A549 (cell line): ENCODE data around the gene CCDC80. TPM values are rescaled to one million over a fixed set of nuclear protein-coding genes. Genes with fewer than 3 reads are reported as not detected.

Experiments
- ATAC-seq, 2 experiments: fragments of 200-7000 bp in 1 of 2; fragments of >200 bp in 1 of 2; cut with Nextera tagmentation in 1 of 2; cut with Tn5 transposase in 1 of 2; 3 replicates each; pipeline versions ENCODE4 v1.8.0 to v1.9.1; 2018 to 2020; ENCODE audit warnings: mild to moderate bottlenecking in 1 of 2, moderate library complexity in 1 of 2
- CTCF ChIA-PET: fragments of 300-600 bp; sonication (Branson Sonifier 250); formaldehyde crosslinking; extraction: SDS; loops from one replicate; lab custom pipeline; 2021; ENCODE audit warnings: antibody characterized with exemption, inconsistent platforms; lab: Yijun Ruan, JAX
- POLR2A ChIA-PET: fragments of 350-600 bp; formaldehyde crosslinking; extraction: SDS; loops from one replicate; lab custom pipeline; 2021; ENCODE audit warnings: antibody characterized with exemption, inconsistent platforms; lab: Yijun Ruan, JAX
- DNase-seq, 2 experiments: peaks; one replicate each; pipeline versions ENCODE4 v3.0.0 to v3.0.0-alpha.2; 2011 to 2016; ENCODE audit warnings: low read depth in 1 of 2, low spot score in 1 of 2
- FAIRE-seq: peaks from 2 replicates; lab custom pipeline; 2011; peaks lifted over from hg19 to GRCh38; lab: Jason Lieb, UNC
- H3K27ac ChIP-seq, 2 experiments: fragments of >200 bp; sonication (Bioruptor Twin); formaldehyde crosslinking; 3 replicates each; pipeline ENCODE4 v1.5.1; 2016 to 2017
- H3K4me1 ChIP-seq: fragments of >200 bp; sonication (Bioruptor Twin); formaldehyde crosslinking; 3 replicates; pipeline ENCODE4 v1.6.1; 2016
- H3K4me2 ChIP-seq: fragments of >200 bp; sonication (Bioruptor Twin); formaldehyde crosslinking; 3 replicates; pipeline ENCODE4 v1.6.1; 2016
- H3K4me3 ChIP-seq: fragments of >200 bp; sonication (Bioruptor Twin); formaldehyde crosslinking; 3 replicates; pipeline ENCODE4 v1.5.1; 2016
- H3K9me3 ChIP-seq: fragments of >200 bp; sonication (Bioruptor Twin); formaldehyde crosslinking; 3 replicates; pipeline ENCODE4 v1.6.1; 2016
- BHLHE40 ChIP-seq: IDR thresholded peaks from 2 replicates; pipeline ENCODE4 v1.6.1; 2012; ENCODE audit warnings: low read depth, low read length, inconsistent platforms
- CHD4 ChIP-seq: fragments of 200-600 bp; sonication (generic); IDR thresholded peaks from 2 replicates; pipeline ENCODE4 v1.6.1; 2016; ENCODE audit warnings: antibody characterized with exemption, mild to moderate bottlenecking, borderline replicate concordance
- EHF ChIP-seq: fragments of 250-450 bp; sonication (Bioruptor Pico); IDR thresholded peaks from 2 replicates; pipeline ENCODE4 v1.5.0; 2020; ENCODE audit warnings: mild to moderate bottlenecking
- ESRRA ChIP-seq: fragments of 150-350 bp; IDR thresholded peaks from 2 replicates; pipeline ENCODE4 v1.6.1; 2014; ENCODE audit warnings: mild to moderate bottlenecking, low read length, borderline replicate concordance
- FOSB ChIP-seq: fragments of 250-450 bp; sonication (Bioruptor Pico); IDR thresholded peaks from 2 replicates; pipeline ENCODE4 v1.5.0; 2020; ENCODE audit warnings: mild to moderate bottlenecking, moderate library complexity
- FOSL2 ChIP-seq, 2 experiments: fragments of 450-650 bp in 1 of 2; fragments of >200 bp in 1 of 2; sonication (Bioruptor Twin) in 1 of 2; formaldehyde crosslinking; IDR thresholded peaks; 2 replicates each; pipeline versions ENCODE4 v1.5.0 to v1.6.1; 2016 to 2020; ENCODE audit warnings: mild to moderate bottlenecking in 1 of 2, moderate library complexity in 1 of 2
- GATA3 ChIP-seq: IDR thresholded peaks from 2 replicates; pipeline ENCODE4 v1.6.1; 2012; ENCODE audit warnings: borderline replicate concordance
- HDAC2 ChIP-seq: fragments of 200-600 bp; sonication (generic); IDR thresholded peaks from 2 replicates; pipeline ENCODE4 v1.6.1; 2016
- MAFK ChIP-seq: fragments of 450-650 bp; IDR thresholded peaks from 2 replicates; pipeline ENCODE4 v1.6.1; 2014; ENCODE audit not compliant: partially characterized antibody
- MYC ChIP-seq: IDR thresholded peaks from 2 replicates; pipeline ENCODE4 v1.6.1; 2012; ENCODE audit warnings: mild to moderate bottlenecking, inconsistent platforms, low read length, improper control_type of control experiment, borderline replicate concordance
- NR3C1 ChIP-seq: fragments of >200 bp; sonication (Bioruptor Twin); formaldehyde crosslinking; IDR thresholded peaks from 3 replicates; pipeline ENCODE4 v1.6.1; 2017
- POLR2A ChIP-seq: IDR thresholded peaks from 2 replicates; pipeline ENCODE4 v1.6.1; 2012; ENCODE audit warnings: mild to moderate bottlenecking, low read length
- POLR2AphosphoS2 ChIP-seq: conservative IDR thresholded peaks from 2 replicates; pipeline ENCODE4 v1.6.1; 2012; ENCODE audit warnings: low read length, improper control_type of control experiment, inconsistent platforms
- RAD21 ChIP-seq, 2 experiments: fragments of >200 bp in 1 of 2; sonication (Bioruptor Twin) in 1 of 2; formaldehyde crosslinking in 1 of 2; IDR thresholded peaks in 1 of 2; conservative IDR thresholded peaks in 1 of 2; 2 replicates in 1 of 2; 3 replicates in 1 of 2; pipeline ENCODE4 v1.6.1; 2012 to 2018; ENCODE audit warnings: inconsistent platforms in 1 of 2
- RFX5 ChIP-seq: fragments of 450-650 bp; IDR thresholded peaks from 2 replicates; pipeline ENCODE4 v1.7.1; 2014; ENCODE audit warnings: antibody characterized with exemption, mild to moderate bottlenecking, moderate library complexity
- SMC3 ChIP-seq: fragments of >200 bp; sonication (Bioruptor Twin); formaldehyde crosslinking; IDR thresholded peaks from 3 replicates; pipeline ENCODE4 v1.6.1; 2018; ENCODE audit warnings: inconsistent platforms
- TP53 ChIP-seq: fragments of 250-450 bp; sonication (Bioruptor Pico); IDR thresholded peaks from 2 replicates; pipeline ENCODE4 v1.5.0; 2021; ENCODE audit warnings: mild to moderate bottlenecking, moderate library complexity
- ZFP36 ChIP-seq: fragments of 450-650 bp; IDR thresholded peaks from 2 replicates; pipeline ENCODE4 v1.6.1; 2014; ENCODE audit warnings: borderline replicate concordance; ENCODE audit not compliant: partially characterized antibody
- ZNF302 ChIP-seq: fragments of 250-450 bp; sonication (Bioruptor Pico); IDR thresholded peaks from 2 replicates; pipeline ENCODE4 v1.9.0; 2021; ENCODE audit warnings: inconsistent platforms, mild to moderate bottlenecking, moderate library complexity
- ZSCAN20 ChIP-seq: fragments of 250-450 bp; sonication (Bioruptor Pico); IDR thresholded peaks from 2 replicates; pipeline ENCODE4 v1.8.0; 2022; ENCODE audit warnings: mild to moderate bottlenecking, moderate library complexity
- WGBS: methylation state at CpG from one replicate; pipeline ENCODE4 v1.1.6; 2017; ENCODE audit errors: missing lambda C conversion rate; 5-methylcytosine and 5-hydroxymethylcytosine counted together
- polyA plus RNA-seq, 4 experiments: library from polyadenylated mRNA; depleted of rRNA in 3 of 4; stranded (reverse); fragments of >200 nt; fragmentation: RNase III in 1 of 4; extraction: RNeasy Plus Mini Kit Qiagen cat#74134 plus additional on column Dnase treatment in 1 of 4; gene quantifications; 2 replicates in 3 of 4; 3 replicates in 1 of 4; pipeline ENCODE4 v1.2.3, GENCODE V29; 2011 to 2017
- TF ChIP-seq, protein P1 (sequence below): fragments of 150-350 bp; IDR thresholded peaks from 2 replicates; pipeline ENCODE4 v1.6.1; 2014; ENCODE audit warnings: low read depth, mild to moderate bottlenecking, low read length
- TF ChIP-seq, protein P2 (sequence below): fragments of >200 bp; sonication (Bioruptor Twin); formaldehyde crosslinking; IDR thresholded peaks from 3 replicates; pipeline ENCODE4 v1.5.1; 2016
- TF ChIP-seq, protein P3 (sequence below): fragments of >200 bp; sonication (Bioruptor Twin); formaldehyde crosslinking; IDR thresholded peaks from 2 replicates; pipeline ENCODE4 v1.6.1; 2016
- TF ChIP-seq, protein P4 (sequence below): fragments of 200-600 bp; sonication (generic); IDR thresholded peaks from 2 replicates; pipeline ENCODE4 v1.6.1; 2016; ENCODE audit warnings: antibody characterized with exemption, mild to moderate bottlenecking, moderate library complexity
- TF ChIP-seq, protein P5 (sequence below): fragments of 250-450 bp; sonication (Bioruptor Pico); IDR thresholded peaks from 2 replicates; pipeline ENCODE4 v1.5.0; 2021; ENCODE audit warnings: mild to moderate bottlenecking, moderate library complexity, borderline replicate concordance
- TF ChIP-seq, protein P6 (sequence below): IDR thresholded peaks from 2 replicates; pipeline ENCODE4 v1.6.1; 2012; ENCODE audit warnings: low read depth, borderline replicate concordance

CCDC80 gene
- polyA plus RNA-seq, 2 of the 4 experiments (the other 2 are of a cell fraction), result 54.1 to 148 TPM

DNA sequence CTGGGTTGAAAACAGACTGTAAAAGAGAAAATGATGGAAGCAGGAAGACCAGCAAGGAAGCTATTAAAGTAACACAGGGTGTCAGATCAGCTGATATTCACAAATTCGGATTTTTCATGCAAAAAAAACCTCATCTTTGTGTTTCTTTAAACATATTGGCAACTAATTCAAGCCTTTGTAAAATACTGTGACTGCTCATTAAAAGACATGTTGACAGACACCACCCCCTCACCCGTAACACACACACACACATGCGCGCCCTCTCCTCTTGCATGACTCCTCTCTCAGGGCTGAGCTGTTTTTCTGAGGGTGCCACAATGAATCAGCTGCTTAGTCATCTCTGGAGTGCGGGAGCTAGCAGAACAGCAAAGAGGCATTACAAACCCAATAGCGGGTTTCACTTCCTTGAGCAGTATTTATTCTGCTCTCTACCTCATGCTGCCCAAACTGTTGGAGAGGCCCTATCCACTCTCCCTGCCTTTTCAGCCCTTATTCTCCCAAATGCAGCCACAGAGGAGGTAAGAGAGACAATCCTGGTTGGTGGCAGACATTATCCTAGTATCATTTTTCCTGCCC, 35.8 kb upstream of the CCDC80 start (continued):
- TF ChIP-seq, protein P1, sequence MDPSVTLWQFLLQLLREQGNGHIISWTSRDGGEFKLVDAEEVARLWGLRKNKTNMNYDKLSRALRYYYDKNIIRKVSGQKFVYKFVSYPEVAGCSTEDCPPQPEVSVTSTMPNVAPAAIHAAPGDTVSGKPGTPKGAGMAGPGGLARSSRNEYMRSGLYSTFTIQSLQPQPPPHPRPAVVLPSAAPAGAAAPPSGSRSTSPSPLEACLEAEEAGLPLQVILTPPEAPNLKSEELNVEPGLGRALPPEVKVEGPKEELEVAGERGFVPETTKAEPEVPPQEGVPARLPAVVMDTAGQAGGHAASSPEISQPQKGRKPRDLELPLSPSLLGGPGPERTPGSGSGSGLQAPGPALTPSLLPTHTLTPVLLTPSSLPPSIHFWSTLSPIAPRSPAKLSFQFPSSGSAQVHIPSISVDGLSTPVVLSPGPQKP, result no peak
- TF ChIP-seq ZSCAN20 (no peak), FOSB (CRISPR knock-in tag) (no peak), ESRRA (no peak), EHF (CRISPR knock-in tag) (no peak), GATA3 (peak; percentile 69; the same call in 1 of the 2 replicates), BHLHE40 (no peak), HDAC2 (no peak), MYC (peak; percentile 39; the same call in 1 of the 2 replicates), POLR2AphosphoS2 (no peak), SMC3 (peak; percentile 34; the same call in 1 of the 3 replicates), POLR2A (no peak), FOSL2 (IDR thresholded peaks at IDR 0.05) (peak; percentile 94), FOSL2 (CRISPR knock-in tag; IDR thresholded peaks at IDR 0.05) (peak; percentile 97)
- TF ChIP-seq, protein P2, sequence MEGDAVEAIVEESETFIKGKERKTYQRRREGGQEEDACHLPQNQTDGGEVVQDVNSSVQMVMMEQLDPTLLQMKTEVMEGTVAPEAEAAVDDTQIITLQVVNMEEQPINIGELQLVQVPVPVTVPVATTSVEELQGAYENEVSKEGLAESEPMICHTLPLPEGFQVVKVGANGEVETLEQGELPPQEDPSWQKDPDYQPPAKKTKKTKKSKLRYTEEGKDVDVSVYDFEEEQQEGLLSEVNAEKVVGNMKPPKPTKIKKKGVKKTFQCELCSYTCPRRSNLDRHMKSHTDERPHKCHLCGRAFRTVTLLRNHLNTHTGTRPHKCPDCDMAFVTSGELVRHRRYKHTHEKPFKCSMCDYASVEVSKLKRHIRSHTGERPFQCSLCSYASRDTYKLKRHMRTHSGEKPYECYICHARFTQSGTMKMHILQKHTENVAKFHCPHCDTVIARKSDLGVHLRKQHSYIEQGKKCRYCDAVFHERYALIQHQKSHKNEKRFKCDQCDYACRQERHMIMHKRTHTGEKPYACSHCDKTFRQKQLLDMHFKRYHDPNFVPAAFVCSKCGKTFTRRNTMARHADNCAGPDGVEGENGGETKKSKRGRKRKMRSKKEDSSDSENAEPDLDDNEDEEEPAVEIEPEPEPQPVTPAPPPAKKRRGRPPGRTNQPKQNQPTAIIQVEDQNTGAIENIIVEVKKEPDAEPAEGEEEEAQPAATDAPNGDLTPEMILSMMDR, result no peak
- TF ChIP-seq, protein P3, sequence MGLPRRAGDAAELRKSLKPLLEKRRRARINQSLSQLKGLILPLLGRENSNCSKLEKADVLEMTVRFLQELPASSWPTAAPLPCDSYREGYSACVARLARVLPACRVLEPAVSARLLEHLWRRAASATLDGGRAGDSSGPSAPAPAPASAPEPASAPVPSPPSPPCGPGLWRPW, result no peak
- TF ChIP-seq, protein P4, sequence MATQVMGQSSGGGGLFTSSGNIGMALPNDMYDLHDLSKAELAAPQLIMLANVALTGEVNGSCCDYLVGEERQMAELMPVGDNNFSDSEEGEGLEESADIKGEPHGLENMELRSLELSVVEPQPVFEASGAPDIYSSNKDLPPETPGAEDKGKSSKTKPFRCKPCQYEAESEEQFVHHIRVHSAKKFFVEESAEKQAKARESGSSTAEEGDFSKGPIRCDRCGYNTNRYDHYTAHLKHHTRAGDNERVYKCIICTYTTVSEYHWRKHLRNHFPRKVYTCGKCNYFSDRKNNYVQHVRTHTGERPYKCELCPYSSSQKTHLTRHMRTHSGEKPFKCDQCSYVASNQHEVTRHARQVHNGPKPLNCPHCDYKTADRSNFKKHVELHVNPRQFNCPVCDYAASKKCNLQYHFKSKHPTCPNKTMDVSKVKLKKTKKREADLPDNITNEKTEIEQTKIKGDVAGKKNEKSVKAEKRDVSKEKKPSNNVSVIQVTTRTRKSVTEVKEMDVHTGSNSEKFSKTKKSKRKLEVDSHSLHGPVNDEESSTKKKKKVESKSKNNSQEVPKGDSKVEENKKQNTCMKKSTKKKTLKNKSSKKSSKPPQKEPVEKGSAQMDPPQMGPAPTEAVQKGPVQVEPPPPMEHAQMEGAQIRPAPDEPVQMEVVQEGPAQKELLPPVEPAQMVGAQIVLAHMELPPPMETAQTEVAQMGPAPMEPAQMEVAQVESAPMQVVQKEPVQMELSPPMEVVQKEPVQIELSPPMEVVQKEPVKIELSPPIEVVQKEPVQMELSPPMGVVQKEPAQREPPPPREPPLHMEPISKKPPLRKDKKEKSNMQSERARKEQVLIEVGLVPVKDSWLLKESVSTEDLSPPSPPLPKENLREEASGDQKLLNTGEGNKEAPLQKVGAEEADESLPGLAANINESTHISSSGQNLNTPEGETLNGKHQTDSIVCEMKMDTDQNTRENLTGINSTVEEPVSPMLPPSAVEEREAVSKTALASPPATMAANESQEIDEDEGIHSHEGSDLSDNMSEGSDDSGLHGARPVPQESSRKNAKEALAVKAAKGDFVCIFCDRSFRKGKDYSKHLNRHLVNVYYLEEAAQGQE, result no peak
- TF ChIP-seq, protein P5, sequence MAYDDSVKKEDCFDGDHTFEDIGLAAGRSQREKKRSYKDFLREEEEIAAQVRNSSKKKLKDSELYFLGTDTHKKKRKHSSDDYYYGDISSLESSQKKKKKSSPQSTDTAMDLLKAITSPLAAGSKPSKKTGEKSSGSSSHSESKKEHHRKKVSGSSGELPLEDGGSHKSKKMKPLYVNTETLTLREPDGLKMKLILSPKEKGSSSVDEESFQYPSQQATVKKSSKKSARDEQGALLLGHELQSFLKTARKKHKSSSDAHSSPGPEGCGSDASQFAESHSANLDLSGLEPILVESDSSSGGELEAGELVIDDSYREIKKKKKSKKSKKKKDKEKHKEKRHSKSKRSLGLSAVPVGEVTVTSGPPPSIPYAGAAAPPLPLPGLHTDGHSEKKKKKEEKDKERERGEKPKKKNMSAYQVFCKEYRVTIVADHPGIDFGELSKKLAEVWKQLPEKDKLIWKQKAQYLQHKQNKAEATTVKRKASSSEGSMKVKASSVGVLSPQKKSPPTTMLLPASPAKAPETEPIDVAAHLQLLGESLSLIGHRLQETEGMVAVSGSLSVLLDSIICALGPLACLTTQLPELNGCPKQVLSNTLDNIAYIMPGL (CRISPR knock-in tag), result no peak

DNA sequence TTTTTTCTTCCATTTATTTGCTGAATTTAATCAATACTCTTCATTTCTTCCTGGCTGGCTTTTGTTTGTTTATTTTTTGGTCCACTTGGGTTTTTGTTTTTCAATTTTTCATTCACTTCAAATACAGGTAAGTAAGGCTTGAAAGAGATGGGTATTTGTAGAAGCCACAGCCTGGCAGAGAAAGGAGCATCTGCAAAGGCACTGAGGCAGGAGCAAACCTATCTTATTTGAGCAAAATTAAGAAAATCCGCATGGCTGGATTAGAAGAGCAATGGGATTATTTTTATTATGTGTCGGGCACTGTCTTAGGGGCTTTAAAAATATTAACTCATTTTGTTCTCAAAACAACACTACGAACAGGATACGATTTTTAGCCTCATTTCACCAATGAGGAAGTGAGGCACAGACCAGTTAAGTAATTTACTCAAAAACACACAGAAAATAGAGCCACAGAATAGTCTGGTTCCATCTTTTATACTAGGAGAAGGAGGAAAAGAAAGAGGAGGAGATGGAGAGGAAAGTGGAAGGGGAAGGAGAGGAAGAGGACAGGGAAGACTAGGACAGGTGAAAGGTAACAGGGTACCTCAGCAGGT, 35.1 kb upstream of the CCDC80 start:
- POLR2A ChIA-PET, result interaction anchor here (0.9 to 1.8 kb wide), 9 partner anchors 13 to 839 kb away, joined by 3 to 12 read pairs (median 4); partner anchors contain the start of gene SPICE1
- ATAC-seq, result peak; percentile 15 to 21; a peak in 4 of 6 replicates
- TF ChIP-seq MAFK, result no peak
- TF ChIP-seq, protein P6, sequence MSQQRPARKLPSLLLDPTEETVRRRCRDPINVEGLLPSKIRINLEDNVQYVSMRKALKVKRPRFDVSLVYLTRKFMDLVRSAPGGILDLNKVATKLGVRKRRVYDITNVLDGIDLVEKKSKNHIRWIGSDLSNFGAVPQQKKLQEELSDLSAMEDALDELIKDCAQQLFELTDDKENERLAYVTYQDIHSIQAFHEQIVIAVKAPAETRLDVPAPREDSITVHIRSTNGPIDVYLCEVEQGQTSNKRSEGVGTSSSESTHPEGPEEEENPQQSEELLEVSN, result no peak
- no peak for TF ChIP-seq NR3C1
- no peak for TF ChIP-seq CHD4
- TF ChIP-seq ZSCAN20, result no peak
- TF ChIP-seq ZFP36, result no peak
- TF ChIP-seq, protein P1, result no peak
- TF ChIP-seq HDAC2, result no peak
- TF ChIP-seq TP53 (CRISPR knock-in tag), result no peak
- TF ChIP-seq, protein P3, result no peak
- TF ChIP-seq ZNF302 (CRISPR knock-in tag), result no peak
- TF ChIP-seq RAD21 (conservative IDR thresholded peaks at IDR 0.05 in 1 of 2, IDR thresholded peaks at IDR 0.05 in 1 of 2), result no peak
- TF ChIP-seq RFX5, result no peak

More for the DNA sequence above, 35.1 kb upstream of the CCDC80 start:
- Histone ChIP-seq H3K4me3 (no peak overlapping the region), H3K27ac (peak overlapping the region; percentile 90), H3K9me3 (no peaks in the 10 kb centered on the region), H3K4me2 (peak overlapping the region; percentile 72), H3K4me1 (peaks cover 66% of the 10 kb centered on the region)
- DNase-seq (no peak), FAIRE-seq (no peak)
- 93% methylated on average over 4 of the region's 4 CpGs for WGBS
- CTCF ChIA-PET, result interaction anchor here (1.3 to 3.6 kb wide), 4 partner anchors 13 to 138 kb away, joined by 3 to 16 read pairs (median 8); no protein-coding TSS in a partner anchor
